GM13977 (cell line): ENCODE measurements around the gene ARHGEF28.
A peak's percentile ranks its signal among the peaks of the same experiment; 100 is the strongest.

Experiments
- DNase-seq: peaks from one replicate; pipeline ENCODE4 v3.0.0; 2012; ENCODE audit warnings: low spot score
- in situ Hi-C: fragments of 300-500 bp; cut with MboI; formaldehyde crosslinking; loops from one replicate; pipeline ENCODE4 v1.12.0; 2022; ENCODE audit warnings: low sequenced_read_pairs, low pct_unique_long_range_greater_than_20kb, mixed read lengths, inconsistent platforms; ENCODE audit not compliant: unreplicated experiment
- TF ChIP-seq, protein P1 (sequence below): IDR thresholded peaks from 2 replicates; pipeline ENCODE4 v1.5.1; 2012; ENCODE audit warnings: mild to moderate bottlenecking, control low read depth; ENCODE audit not compliant: insufficient read depth; ENCODE audit errors: extremely low read depth, missing control alignments

Gene ARHGEF28

GRCh38 chr5:73908395-73908794 lies 282.4 kb downstream of the ARHGEF28 start:
- in situ Hi-C loops = loop anchor here (25.0 kb wide), 1 partner anchor 1004 kb away; no protein-coding TSS in a partner anchor
- TF ChIP-seq, protein P1, sequence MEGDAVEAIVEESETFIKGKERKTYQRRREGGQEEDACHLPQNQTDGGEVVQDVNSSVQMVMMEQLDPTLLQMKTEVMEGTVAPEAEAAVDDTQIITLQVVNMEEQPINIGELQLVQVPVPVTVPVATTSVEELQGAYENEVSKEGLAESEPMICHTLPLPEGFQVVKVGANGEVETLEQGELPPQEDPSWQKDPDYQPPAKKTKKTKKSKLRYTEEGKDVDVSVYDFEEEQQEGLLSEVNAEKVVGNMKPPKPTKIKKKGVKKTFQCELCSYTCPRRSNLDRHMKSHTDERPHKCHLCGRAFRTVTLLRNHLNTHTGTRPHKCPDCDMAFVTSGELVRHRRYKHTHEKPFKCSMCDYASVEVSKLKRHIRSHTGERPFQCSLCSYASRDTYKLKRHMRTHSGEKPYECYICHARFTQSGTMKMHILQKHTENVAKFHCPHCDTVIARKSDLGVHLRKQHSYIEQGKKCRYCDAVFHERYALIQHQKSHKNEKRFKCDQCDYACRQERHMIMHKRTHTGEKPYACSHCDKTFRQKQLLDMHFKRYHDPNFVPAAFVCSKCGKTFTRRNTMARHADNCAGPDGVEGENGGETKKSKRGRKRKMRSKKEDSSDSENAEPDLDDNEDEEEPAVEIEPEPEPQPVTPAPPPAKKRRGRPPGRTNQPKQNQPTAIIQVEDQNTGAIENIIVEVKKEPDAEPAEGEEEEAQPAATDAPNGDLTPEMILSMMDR = no peak
- no peak for DNase-seq

GRCh38 chr5:73908846-73909245 lies 282.9 kb downstream of the ARHGEF28 start:
- DNase-seq = no peak
- TF ChIP-seq, protein P1 = no peak
- in situ Hi-C loops = loop anchor here (25.0 kb wide), 1 partner anchor 1003 kb away; no protein-coding TSS in a partner anchor

DNA sequence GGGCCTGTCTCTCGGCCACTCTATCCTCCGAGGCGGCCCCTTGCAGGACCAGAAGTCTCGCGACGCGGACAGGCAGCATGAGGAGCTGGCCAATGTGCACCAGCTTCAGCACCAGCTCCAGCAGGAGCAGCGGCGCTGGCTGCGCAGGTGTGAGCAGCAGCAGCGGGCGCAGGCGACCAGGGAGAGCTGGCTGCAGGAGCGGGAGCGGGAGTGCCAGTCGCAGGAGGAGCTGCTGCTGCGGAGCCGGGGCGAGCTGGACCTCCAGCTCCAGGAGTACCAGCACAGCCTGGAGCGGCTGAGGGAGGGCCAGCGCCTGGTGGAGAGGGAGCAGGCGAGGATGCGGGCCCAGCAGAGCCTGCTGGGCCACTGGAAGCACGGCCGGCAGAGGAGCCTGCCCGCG lies 283.5 kb downstream of the ARHGEF28 start:
- in situ Hi-C loops = loop anchor here (25.0 kb wide), 1 partner anchor 1003 kb away; no protein-coding TSS in a partner anchor
- TF ChIP-seq, protein P1 = no peak
- DNase-seq = no peak

GRCh38 chr5:73911761-73912393 lies 285.9 kb downstream of the ARHGEF28 start:
- in situ Hi-C loops = loop anchor here (25.0 kb wide), 1 partner anchor 1000 kb away; no protein-coding TSS in a partner anchor
- DNase-seq = no peak
- TF ChIP-seq, protein P1 = no peak

- TF ChIP-seq, protein P1 = no peak
- DNase-seq = peak; percentile 53
- in situ Hi-C loops = loop anchor here (25.0 kb wide), 1 partner anchor 999 kb away; no protein-coding TSS in a partner anchor
These were observed 286.9 kb downstream of the ARHGEF28 start for GRCh38 chr5:73912821-73913271.

DNA sequence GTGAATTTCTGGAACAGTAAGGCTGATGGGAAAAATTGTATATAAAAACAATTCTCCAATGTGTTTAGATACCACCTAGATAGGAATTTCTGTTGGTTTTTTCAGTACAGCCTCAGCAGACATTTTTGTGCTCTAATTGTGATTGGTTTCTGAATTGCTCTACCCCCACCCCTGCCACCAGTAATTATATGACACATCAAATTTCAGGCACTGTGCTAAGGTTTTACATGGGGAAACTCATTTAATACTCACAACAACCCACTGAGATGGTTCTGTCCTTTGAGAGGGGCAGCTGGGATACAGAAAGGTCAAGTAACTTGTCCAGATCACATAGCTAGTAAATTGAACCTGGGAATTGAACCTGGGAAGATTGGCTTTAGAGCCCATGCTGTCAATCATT lies 288.0 kb downstream of the ARHGEF28 start:
- in situ Hi-C loops = loop anchor here (25.0 kb wide), 1 partner anchor 998 kb away; no protein-coding TSS in a partner anchor
- TF ChIP-seq, protein P1 = no peak
- DNase-seq = no peak
